ENCODE data around the gene THY1. TPM values are rescaled to one million over a fixed set of nuclear protein-coding genes. Genes with fewer than 3 reads are reported as not detected.

The THY1 gene
- total RNA-seq, 2 experiments from 2014 or later = not detected

- H3K27ac ChIP-seq (ENCODE audit: low read depth, low read length, poor library complexity, severe bottlenecking) = no peak overlapping the region
- peaks cover 1% of the 10 kb centered on the region for H3K4me1 ChIP-seq (ENCODE audit: insufficient read depth, low read length, poor library complexity, severe bottlenecking)
- no peaks in the 10 kb centered on the region for H3K9me2 ChIP-seq (ENCODE audit: insufficient read depth, low read length)
- intact Hi-C loops (cut with micrococcal nuclease; ENCODE audit: unreplicated experiment) = no loop called here
- no TSS peak for BruUV-seq (replicated peaks)
- no peak overlapping the region for H3K4me2 ChIP-seq (ENCODE audit: low read length)
- POLR2A ChIA-PET = interaction anchor here (0.6 kb wide), 1 partner anchor 13 kb away, joined by 3 read pairs; no protein-coding TSS in a partner anchor
- H3K36me3 ChIP-seq (ENCODE audit: insufficient read depth, low read length) = peaks cover 3% of the 10 kb centered on the region; the same call in 1 of the 2 replicates
- H3K9me3 ChIP-seq (ENCODE audit: low read length) = peaks cover 17% of the 10 kb centered on the region
- H2AFZ ChIP-seq (ENCODE audit: low read length) = no peak overlapping the region
- H4K20me1 ChIP-seq (ENCODE audit: insufficient read depth, low read length) = no peaks in the 10 kb centered on the region
- no peak for DNase-seq (ENCODE audit: low spot score)
- no peak overlapping the region for H3K4me3 ChIP-seq (ENCODE audit: low read depth, low read length, poor library complexity, severe bottlenecking)
- CTCF ChIA-PET (ENCODE audit: unreplicated experiment) = no interaction called here
- no peak for TF ChIP-seq CTCF (conservative IDR thresholded peaks at IDR 0.05; ENCODE audit: low read length)
- no peak for TF ChIP-seq EZH2phosphoT487 (IDR thresholded peaks at IDR 0.05; ENCODE audit: borderline replicate concordance, low read depth, low read length)
- H3K79me2 ChIP-seq (ENCODE audit: insufficient read depth, low read depth, low read length) = no peaks in the 10 kb centered on the region
These were observed 22.1 kb downstream of the THY1 start for GRCh38 chr11:119400860-119401259.

- DNase-seq (ENCODE audit: low spot score) = no peak
- ChIA-PET CTCF (ENCODE audit: unreplicated experiment) (no interaction called here), POLR2A (interaction anchor here (0.7 kb wide), 1 partner anchor 104 kb away, joined by 6 read pairs; no protein-coding TSS in a partner anchor)
- Histone ChIP-seq H3K4me2 (ENCODE audit: low read length) (no peak overlapping the region), H3K79me2 (ENCODE audit: insufficient read depth, low read depth, low read length) (no peaks in the 10 kb centered on the region), H3K4me1 (ENCODE audit: insufficient read depth, low read length, poor library complexity, severe bottlenecking) (no peaks in the 10 kb centered on the region), H3K9me3 (ENCODE audit: low read length) (peaks cover 17% of the 10 kb centered on the region), H3K27ac (ENCODE audit: low read depth, low read length, poor library complexity, severe bottlenecking) (no peak overlapping the region), H4K20me1 (ENCODE audit: insufficient read depth, low read length) (no peaks in the 10 kb centered on the region), H2AFZ (ENCODE audit: low read length) (no peak overlapping the region), H3K4me3 (ENCODE audit: low read depth, low read length, poor library complexity, severe bottlenecking) (no peak overlapping the region), H3K9me2 (ENCODE audit: insufficient read depth, low read length) (no peaks in the 10 kb centered on the region), H3K36me3 (ENCODE audit: insufficient read depth, low read length) (peaks cover 3% of the 10 kb centered on the region; the same call in 1 of the 2 replicates)
- BruUV-seq (replicated peaks) = no TSS peak
- TF ChIP-seq CTCF (conservative IDR thresholded peaks at IDR 0.05; ENCODE audit: low read length) (no peak), EZH2phosphoT487 (IDR thresholded peaks at IDR 0.05; ENCODE audit: borderline replicate concordance, low read depth, low read length) (no peak)
- intact Hi-C loops (cut with micrococcal nuclease; ENCODE audit: unreplicated experiment) = no loop called here
These were observed 25.2 kb downstream of the THY1 start for GRCh38 chr11:119397740-119398139.

GRCh38 chr11:119396835-119397234, 26.1 kb downstream of the THY1 start:
- TF ChIP-seq CTCF (conservative IDR thresholded peaks at IDR 0.05; ENCODE audit: low read length) (no peak), EZH2phosphoT487 (IDR thresholded peaks at IDR 0.05; ENCODE audit: borderline replicate concordance, low read depth, low read length) (no peak)
- Histone ChIP-seq H3K4me3 (ENCODE audit: low read depth, low read length, poor library complexity, severe bottlenecking) (no peak overlapping the region), H3K36me3 (ENCODE audit: insufficient read depth, low read length) (peaks cover 3% of the 10 kb centered on the region; the same call in 1 of the 2 replicates), H3K9me3 (ENCODE audit: low read length) (peaks cover 17% of the 10 kb centered on the region), H4K20me1 (ENCODE audit: insufficient read depth, low read length) (no peaks in the 10 kb centered on the region), H3K4me1 (ENCODE audit: insufficient read depth, low read length, poor library complexity, severe bottlenecking) (no peaks in the 10 kb centered on the region), H2AFZ (ENCODE audit: low read length) (no peak overlapping the region), H3K27ac (ENCODE audit: low read depth, low read length, poor library complexity, severe bottlenecking) (no peak overlapping the region), H3K79me2 (ENCODE audit: insufficient read depth, low read depth, low read length) (no peaks in the 10 kb centered on the region), H3K9me2 (ENCODE audit: insufficient read depth, low read length) (no peaks in the 10 kb centered on the region), H3K4me2 (ENCODE audit: low read length) (no peak overlapping the region)
- ChIA-PET CTCF (ENCODE audit: unreplicated experiment) (no interaction called here), POLR2A (interaction anchor here (0.7 kb wide), 1 partner anchor 1496 kb away, joined by 5 read pairs; no protein-coding TSS in a partner anchor)
- intact Hi-C loops (cut with micrococcal nuclease; ENCODE audit: unreplicated experiment) = no loop called here
- BruUV-seq (replicated peaks) = no TSS peak
- no peak for DNase-seq (ENCODE audit: low spot score)

Measured in OCI-LY7 (cell line).